GM06990 (cell line): Measurements from ENCODE around the gene TANGO6.

Source experiments
- DNase-seq: peaks from one replicate; pipeline ENCODE4 v3.0.0-alpha.2; 2011; ENCODE audit not compliant: insufficient read length; ENCODE audit errors: extremely low read depth
- H3K27me3 ChIP-seq: replicated peaks from 2 replicates; pipeline ENCODE4 v1.6.0; 2011; ENCODE audit warnings: low read length; ENCODE audit not compliant: control insufficient read depth, insufficient read depth
- H3K36me3 ChIP-seq: 2 replicates; pipeline ENCODE4 v1.5.1; 2011; ENCODE audit warnings: low read length; ENCODE audit not compliant: control insufficient read depth, insufficient read depth
- H3K4me3 ChIP-seq: replicated peaks from 2 replicates; pipeline ENCODE4 v1.5.1; 2011; ENCODE audit warnings: low read depth, mild to moderate bottlenecking, control low read depth, low read length
- CTCF ChIP-seq: IDR thresholded peaks from 2 replicates; pipeline ENCODE4 v1.5.1; 2011; ENCODE audit warnings: low read length, control low read depth, mild to moderate bottlenecking, inconsistent platforms; ENCODE audit not compliant: insufficient read depth, poor library complexity, severe bottlenecking

Gene TANGO6

GRCh38 chr16:68910051-68910450 lies 66.7 kb downstream of the TANGO6 start:
- no peak for DNase-seq
- no peaks in the 10 kb centered on the region; the same call in 1 of the 2 replicates for H3K36me3 ChIP-seq
- no peak for TF ChIP-seq CTCF
- H3K27me3 ChIP-seq, result no peaks in the 10 kb centered on the region
- H3K4me3 ChIP-seq, result no peak overlapping the region

GRCh38 chr16:68915589-68915988 lies 72.3 kb downstream of the TANGO6 start:
- peaks cover 3% of the 10 kb centered on the region for H3K36me3 ChIP-seq
- no peak overlapping the region for H3K4me3 ChIP-seq
- TF ChIP-seq CTCF, result no peak
- no peaks in the 10 kb centered on the region for H3K27me3 ChIP-seq
- DNase-seq, result no peak

- TF ChIP-seq CTCF, result no peak
- Histone ChIP-seq H3K4me3 (no peak overlapping the region), H3K36me3 (peaks cover 3% of the 10 kb centered on the region), H3K27me3 (no peaks in the 10 kb centered on the region)
- no peak for DNase-seq
Observed at GRCh38 chr16:68917541-68917940, 74.2 kb downstream of the TANGO6 start.

- Histone ChIP-seq H3K36me3 (peaks cover 3% of the 10 kb centered on the region), H3K4me3 (no peak overlapping the region), H3K27me3 (no peaks in the 10 kb centered on the region)
- no peak for DNase-seq
- no peak for TF ChIP-seq CTCF
Observed at GRCh38 chr16:68920349-68920748, 77.0 kb downstream of the TANGO6 start.

- no peak for DNase-seq
- Histone ChIP-seq H3K36me3 (peaks cover 3% of the 10 kb centered on the region), H3K4me3 (no peak overlapping the region), H3K27me3 (no peaks in the 10 kb centered on the region)
- no peak for TF ChIP-seq CTCF
Observed at GRCh38 chr16:68921637-68922036, 78.3 kb downstream of the TANGO6 start.

- Histone ChIP-seq H3K27me3 (no peaks in the 10 kb centered on the region), H3K36me3 (peaks cover 8% of the 10 kb centered on the region), H3K4me3 (no peak overlapping the region)
- TF ChIP-seq CTCF, result no peak
- no peak for DNase-seq
Observed at GRCh38 chr16:68923116-68923515, 79.8 kb downstream of the TANGO6 start.
